Inferior parietal cortex (tissue), 1 donor: ENCODE data around the gene ZBTB5.
"Not testable (repeated sequence)": the region's sequence is repeated elsewhere in the genome, so short reads cannot be mapped to it uniquely, and the experiment has no call there.

Source experiments
- DNase-seq: peaks from one replicate; pipeline ENCODE4 v3.0.0-alpha.2; 2016; ENCODE audit errors: extremely low spot score

The ZBTB5 gene

DNA sequence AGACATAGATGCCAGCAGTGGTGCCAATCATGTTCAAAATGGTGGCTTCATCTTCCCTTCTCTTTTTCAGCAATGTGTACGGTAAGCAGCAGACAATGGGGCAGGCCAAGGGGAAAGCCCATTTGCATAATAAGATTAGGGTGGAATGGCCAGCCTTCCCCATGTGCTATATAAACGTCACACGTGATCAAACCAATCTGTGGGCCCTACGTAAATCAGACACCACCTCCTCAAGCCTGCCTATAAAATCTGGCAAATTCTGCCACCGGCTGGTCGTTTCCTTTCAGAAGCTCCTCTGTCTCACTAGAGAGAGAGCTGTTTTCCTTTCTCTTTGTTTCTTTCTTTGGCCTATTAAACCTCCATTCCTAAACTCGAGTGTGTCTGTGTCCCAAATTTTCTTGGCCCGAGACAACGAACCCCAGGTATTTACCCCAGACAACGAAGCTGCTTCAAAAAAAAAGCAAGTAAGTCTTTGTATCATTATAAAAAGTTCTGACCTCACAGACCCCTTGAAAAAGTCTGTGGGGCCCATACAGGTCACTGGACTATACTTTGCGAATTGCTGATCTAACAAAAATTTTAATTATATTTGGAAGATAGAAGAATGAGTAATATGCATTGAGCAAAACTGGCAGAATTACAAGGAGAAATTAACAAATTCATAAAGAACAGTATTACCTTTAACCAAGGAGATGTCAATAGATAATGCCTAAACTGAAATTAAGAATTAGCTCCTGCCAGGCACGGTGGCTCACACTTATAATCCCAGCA, 15.2 kb downstream of the ZBTB5 start:
- peak; percentile 72 for DNase-seq

GRCh38 chr9:37447111-37447510, 18.1 kb downstream of the ZBTB5 start:
- DNase-seq = no peak

DNA sequence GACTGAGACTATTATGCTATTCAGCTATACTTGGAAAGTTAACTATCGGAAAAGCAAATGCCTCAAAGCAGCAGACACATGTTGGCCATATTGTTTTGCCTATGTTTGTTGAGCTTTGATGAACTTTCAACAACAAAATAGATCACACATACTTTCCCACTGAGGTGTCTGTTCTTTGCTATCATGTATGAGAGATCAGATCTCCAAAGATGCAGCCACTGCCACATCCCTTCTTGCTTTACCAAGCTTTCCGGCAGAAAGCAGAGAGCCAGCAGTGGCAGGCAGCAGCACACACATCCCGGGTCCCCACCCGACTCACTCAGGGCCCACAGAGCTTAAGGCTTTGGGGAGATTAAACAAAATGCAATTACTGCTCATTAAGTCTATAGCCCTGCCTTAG, 18.8 kb downstream of the ZBTB5 start:
- no peak for DNase-seq

- DNase-seq = no peak
These were observed 19.4 kb downstream of the ZBTB5 start for GRCh38 chr9:37445832-37446231.

GRCh38 chr9:37444890-37445289, 20.4 kb downstream of the ZBTB5 start:
- no peak for DNase-seq

- DNase-seq = no peak
These were observed 21.7 kb downstream of the ZBTB5 start for GRCh38 chr9:37443566-37443965.

DNA sequence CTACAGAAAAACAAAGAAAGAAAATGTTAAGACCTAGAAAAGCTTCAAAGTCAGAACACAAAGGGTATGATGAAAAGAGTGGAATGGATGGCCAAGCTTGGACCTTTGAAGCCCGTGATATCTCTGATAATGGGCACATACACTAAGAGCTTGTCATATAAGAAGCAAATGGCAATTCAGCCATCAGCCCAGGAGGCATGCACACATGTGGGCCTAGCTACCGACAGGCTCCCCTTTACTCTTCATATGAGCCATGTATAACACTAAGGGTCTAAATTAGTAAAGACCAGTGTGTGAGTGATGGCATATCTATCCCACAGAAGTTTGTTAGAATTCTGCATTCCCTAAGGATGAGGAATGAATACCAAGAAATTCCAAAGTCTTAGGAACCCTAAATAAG, 22.7 kb downstream of the ZBTB5 start:
- DNase-seq = no peak

- no peak for DNase-seq
These were observed 23.4 kb downstream of the ZBTB5 start for GRCh38 chr9:37441776-37442370.

GRCh38 chr9:37438359-37438758, 26.9 kb downstream of the ZBTB5 start:
- DNase-seq = no peak

DNA sequence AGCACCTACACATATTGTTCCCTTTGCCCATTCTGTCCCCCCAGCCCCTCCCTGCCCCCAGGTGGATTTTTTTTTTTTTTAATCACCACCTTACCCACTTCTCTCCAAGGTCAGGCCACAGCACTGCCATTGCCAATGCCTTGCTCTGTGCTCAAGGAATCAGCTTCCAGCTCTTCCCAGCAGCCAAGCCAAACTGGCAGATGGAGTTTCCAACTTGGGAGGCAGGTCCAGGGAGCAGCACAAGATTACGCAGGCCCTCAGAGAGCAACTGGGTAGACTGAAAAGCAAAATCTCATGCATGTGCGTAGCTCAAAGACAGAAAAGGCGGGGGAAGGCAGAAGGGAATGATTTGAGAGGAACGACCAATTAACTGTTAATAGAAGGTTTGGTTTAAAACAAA, 27.6 kb downstream of the ZBTB5 start:
- DNase-seq = no peak

DNA sequence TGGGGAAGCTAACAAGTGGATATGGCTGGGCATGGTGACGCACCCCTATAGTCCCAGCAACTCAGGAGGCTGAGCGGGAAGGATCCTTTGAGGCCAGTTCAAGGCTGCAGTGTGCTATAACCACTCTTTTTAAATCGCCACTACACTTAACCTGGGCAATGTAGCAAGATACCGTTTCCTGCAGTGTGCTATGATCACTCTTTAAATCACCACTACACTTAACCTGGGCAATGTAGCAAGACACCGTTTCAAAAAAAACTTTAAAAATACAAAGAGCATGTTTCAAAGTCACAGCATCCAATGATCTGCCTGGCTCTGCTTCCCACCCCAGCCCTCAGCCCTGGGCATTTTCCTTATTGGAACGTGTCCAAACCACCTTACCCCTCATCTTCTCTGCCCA, 28.2 kb downstream of the ZBTB5 start:
- DNase-seq = no peak

DNA sequence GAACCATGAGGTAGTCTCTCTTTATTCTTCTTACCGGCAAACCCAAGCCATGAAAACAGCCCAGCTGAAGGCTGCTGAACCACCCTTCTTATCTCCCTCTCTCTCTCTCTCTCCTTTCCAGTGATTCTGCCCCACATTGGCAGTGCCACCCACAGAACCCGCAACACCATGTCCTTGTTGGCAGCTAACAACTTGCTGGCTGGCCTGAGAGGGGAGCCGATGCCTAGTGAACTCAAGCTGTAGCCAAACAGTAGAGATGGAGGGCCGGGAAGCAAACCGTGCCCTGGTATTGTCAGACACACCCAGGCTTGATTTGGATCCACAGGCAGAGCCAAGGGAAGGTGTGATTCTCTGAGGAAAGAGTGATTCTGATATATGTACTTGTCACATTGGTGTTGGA, 28.7 kb downstream of the ZBTB5 start:
- no peak for DNase-seq

DNA sequence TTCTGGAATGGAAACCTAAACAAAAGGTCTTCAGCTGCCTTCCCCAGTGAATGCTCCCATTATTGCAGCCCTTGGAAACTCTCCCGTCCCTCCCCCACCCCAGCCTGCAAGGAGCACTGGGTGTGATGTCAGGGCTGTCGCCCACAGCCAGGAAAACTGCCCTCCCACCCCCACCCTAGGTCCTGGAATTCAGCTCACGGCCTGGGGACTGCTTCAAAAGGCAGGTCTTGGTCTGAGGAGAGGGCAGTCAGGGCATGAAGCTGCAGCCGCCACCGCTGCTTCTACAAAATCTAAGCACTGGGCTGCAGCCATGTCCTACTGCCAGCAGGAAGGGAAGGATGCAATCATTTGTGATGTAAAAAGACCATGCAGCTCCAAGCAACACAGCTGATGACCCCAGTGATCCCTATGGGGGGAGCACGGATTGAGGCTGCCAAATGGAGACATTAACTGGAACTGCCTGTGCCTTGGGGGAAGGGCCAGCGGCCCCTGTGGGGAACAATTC, 31.3 kb downstream of the ZBTB5 start:
- DNase-seq = peak; percentile 83

GRCh38 chr9:37432020-37432419, 33.2 kb downstream of the ZBTB5 start:
- DNase-seq = no peak

DNA sequence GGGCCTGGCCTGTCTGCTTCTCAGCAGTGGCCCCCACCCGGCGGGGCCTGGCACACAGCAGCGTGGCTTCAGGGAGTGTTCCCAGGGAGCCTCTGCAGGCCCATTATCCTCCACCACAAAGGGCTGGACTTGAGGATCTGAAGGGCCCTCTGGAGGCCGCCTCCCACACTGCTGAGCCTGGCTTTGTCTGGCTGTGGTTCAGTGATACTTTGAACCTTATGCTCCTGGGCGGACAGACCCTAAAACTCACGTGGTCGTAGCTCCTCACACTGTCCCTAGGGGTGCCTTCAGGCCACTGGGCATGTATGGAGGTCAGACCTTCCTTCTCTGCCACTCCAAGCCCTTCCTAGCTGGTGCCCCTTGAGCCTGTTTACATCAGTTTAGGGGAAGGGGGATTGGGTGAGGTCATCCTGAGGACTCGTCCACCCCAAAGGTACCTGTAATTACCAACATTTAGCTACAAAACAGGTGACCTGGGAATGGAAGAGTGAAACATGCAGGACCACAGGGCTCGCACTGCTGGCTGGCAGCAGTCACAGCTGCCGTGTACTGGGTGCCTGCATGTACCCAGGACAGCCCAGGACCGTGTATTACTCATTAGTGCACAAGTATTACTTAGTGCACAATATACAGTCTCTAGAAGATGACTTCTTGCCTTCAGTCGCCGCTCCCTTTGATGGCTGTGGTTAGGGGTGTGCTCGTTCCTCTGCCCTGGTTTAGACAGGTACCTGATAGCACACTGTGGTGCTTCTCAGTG, 34.2 kb downstream of the ZBTB5 start:
- DNase-seq = peak; percentile 67

DNA sequence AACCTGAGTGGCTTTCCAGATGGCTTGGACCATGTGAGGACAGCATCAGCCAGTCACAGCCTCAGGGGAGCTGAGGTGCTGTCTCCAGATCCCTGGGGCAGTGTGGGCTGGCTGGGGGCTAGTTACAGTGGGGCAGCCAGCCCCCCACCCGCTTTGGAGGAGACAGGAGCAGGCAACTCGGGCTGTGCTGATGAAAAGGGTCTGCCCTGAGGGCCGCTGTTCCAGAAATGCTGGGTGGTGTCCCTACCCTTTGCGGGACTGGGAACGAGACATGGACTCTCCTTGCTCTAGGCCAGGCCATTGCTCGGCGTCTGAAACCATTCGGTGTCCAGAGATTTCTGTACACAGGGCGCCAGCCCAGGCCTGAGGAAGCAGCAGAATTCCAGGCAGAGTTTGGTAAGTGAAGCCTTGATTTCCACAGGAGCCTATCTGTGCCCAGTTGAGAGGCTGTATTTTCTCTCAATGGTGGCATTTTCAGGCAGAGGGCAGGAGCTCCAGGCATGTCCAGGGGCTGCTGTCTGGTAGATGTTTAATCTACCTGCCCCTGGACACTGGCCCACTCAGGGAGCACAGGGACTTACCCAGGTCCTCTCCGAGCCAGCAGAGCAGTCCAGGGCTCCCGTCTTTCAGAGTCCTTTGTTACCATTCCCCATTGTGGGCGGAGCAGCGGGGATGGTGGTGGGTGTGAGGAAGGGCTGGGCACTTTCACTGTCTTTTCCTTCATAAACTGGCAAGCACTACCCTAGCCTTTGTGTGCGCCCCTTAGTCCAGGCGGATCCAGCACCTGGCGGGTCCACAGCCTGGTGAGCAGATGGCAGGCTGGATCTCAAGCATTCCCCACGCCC, 35.6 kb downstream of the ZBTB5 start:
- DNase-seq = no peak

- DNase-seq = no peak
These were observed 36.9 kb downstream of the ZBTB5 start for GRCh38 chr9:37428345-37428744.

DNA sequence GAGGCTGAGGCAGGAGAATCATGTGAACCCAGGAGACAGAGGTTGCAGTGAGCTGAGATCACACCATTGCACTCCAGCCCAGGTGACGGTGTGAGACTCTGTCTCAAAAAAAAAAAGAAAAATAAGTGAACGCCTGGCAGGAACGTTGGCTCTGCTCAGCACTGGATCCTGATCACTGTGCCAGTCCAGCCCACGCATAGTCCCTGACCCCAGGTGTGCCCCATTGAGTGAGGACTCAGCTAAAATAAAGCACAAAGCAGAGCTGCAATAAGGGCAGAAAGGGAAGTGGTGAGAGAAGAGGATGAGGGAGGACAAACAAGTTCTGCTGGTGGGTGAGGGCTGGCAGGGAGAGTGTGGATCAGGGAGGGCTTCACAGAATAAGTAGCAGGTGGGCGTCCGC, 38.4 kb downstream of the ZBTB5 start:
- no peak for DNase-seq

DNA sequence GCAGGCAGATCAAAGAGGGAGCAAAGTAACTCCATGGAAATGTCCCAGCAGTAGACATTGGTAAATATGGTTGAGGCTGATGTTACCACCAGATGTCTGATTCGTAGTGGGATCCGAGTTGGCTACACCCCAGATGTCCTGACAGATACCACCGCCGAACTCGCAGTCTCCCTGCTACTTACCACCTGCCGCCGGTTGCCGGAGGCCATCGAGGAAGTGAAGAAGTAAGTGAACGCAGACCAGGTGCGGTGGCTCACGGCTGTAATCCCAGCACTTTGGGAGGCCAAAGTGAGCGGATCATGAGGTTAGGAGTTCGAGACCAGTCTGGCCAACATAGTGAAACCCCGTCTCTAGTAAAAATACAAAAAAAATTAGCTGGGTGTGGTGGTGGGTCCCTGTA, 38.8 kb downstream of the ZBTB5 start:
- not testable (repeated sequence) for DNase-seq

- no peak for DNase-seq
These were observed 39.9 kb downstream of the ZBTB5 start for GRCh38 chr9:37425298-37425752.

DNA sequence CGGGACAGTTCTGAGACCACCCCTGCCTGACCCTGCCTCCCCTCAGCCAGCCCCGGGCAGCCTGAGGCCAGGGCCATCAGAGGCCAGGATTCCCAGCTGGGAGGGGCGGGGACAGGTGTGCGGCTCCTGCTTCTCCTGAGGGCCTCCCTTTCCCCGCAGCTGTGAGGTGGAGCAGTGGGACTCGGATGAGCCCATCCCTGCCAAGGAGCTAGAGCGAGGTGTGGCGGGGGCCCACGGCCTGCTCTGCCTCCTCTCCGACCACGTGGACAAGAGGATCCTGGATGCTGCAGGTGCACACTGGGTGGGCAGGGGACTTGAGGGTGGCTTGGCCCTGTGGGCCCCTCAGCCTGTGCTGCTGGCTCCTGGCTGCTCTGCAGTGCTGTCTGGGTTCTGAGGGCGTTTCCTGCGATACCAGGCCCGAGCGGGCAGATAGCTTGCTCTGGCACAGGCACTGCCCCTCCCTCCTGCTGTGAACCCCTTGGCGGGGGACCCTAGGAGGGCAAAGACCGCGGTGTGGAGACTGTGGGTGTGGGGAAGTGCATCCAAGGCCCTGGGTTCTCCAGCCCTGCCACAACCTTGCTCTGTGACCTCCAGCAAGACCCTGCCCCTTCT, 40.5 kb downstream of the ZBTB5 start:
- DNase-seq = no peak
